ENCODE results near the gene SBNO2. TPM values are rescaled to one million over a fixed set of nuclear protein-coding genes. Genes with fewer than 3 reads are reported as not detected.

Gene SBNO2
- total RNA-seq, 2 donors from 2014 or later: 55.4 to 182 TPM

DNA sequence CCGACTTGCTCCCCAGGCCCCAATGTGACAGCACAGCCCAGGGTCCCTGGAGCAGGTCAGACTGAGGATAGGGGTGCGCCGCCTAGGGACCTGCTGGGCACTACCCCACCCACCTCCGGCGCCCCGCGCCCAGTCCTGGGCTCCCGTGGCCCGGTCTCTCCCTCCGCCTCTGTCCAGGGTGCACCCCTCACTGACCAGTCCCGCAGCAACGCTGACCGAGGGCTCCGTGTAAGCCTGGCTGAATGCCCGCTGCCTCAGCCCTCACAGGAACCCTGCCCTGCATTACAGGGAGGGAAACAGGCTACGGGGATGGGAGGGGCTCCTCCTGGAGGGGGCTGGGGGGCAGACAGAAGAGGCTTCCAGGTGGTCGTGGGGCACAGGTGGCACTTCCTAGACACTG is 38.6 kb downstream of the SBNO2 start:
- no peak for ATAC-seq (ENCODE audit: insufficient number of reproducible peaks, low FRiP score, low read depth)
- no peak for DNase-seq (ENCODE audit: low spot score)
- no peak for TF ChIP-seq CTCF (IDR thresholded peaks at IDR 0.05)
- Histone ChIP-seq H3K4me1 (ENCODE audit: control insufficient read depth in 1 of 2, low read depth in 2 of 2) (peaks cover 30 to 31% of the 10 kb centered on the region in 2 donors), H3K27ac (peak overlapping the region; percentile 25 to 38), H3K36me3 (peaks cover 2% of the 10 kb centered on the region), H3K4me3 (no peak overlapping the region), H3K9me3 (no peaks in the 10 kb centered on the region), H3K27me3 (replicated peaks; ENCODE audit: insufficient read depth) (no peaks in the 10 kb centered on the region)

DNA sequence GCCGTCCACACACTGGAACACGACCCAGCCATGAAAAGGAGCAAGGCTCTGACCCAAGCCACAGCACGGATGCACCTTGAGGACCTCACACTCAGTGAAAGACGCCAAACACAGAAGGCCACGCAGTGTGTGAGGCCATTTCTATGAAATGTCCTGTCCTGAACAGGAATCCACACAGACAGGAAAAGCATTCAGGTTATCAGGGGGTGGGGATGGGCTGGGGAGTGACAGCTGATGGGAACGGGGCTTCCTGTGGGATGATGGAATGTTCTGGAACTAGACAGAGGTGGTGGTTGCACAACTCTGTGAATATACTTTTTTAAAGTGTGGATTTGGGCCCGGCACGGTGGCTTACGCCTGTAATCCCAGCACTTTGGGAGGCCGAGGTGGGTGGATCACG is 39.6 kb downstream of the SBNO2 start:
- H3K9me3 ChIP-seq: no peaks in the 10 kb centered on the region
- no peak overlapping the region for H3K4me3 ChIP-seq
- peaks cover 40 to 41% of the 10 kb centered on the region in 2 donors for H3K4me1 ChIP-seq (ENCODE audit: control insufficient read depth in 1 of 2, low read depth in 2 of 2)
- DNase-seq (ENCODE audit: low spot score) (no peak), ATAC-seq (ENCODE audit: insufficient number of reproducible peaks, low FRiP score, low read depth) (no peak)
- H3K27ac ChIP-seq: peak overlapping the region in 1 of 2 donors; percentile 99
- H3K36me3 ChIP-seq: peaks cover 2% of the 10 kb centered on the region
- no peak for TF ChIP-seq CTCF (IDR thresholded peaks at IDR 0.05)
- H3K27me3 ChIP-seq (replicated peaks; ENCODE audit: insufficient read depth): no peaks in the 10 kb centered on the region

GRCh38 chr19:1133471-1133929 is 40.6 kb downstream of the SBNO2 start:
- peak overlapping the region; percentile 95 for H3K4me3 ChIP-seq

GRCh38 chr19:1132552-1133383 is 41.3 kb downstream of the SBNO2 start:
- peaks cover 47 to 53% of the 10 kb centered on the region in 2 donors for H3K4me1 ChIP-seq (ENCODE audit: control insufficient read depth in 1 of 2, low read depth in 2 of 2)
- H3K9me3 ChIP-seq: no peaks in the 10 kb centered on the region
- ATAC-seq (ENCODE audit: insufficient number of reproducible peaks, low FRiP score, low read depth): no peak
- H3K4me3 ChIP-seq: peak overlapping the region; percentile 95
- DNase-seq (ENCODE audit: low spot score): no peak
- TF ChIP-seq CTCF (IDR thresholded peaks at IDR 0.05): no peak
- H3K27ac ChIP-seq: peak overlapping the region; percentile 94 to 99
- H3K27me3 ChIP-seq (replicated peaks; ENCODE audit: insufficient read depth): no peaks in the 10 kb centered on the region
- peaks cover 2% of the 10 kb centered on the region for H3K36me3 ChIP-seq

More at GRCh38 chr19:1133471-1133929, 40.6 kb downstream of the SBNO2 start:
- DNase-seq (ENCODE audit: low spot score) (no peak), ATAC-seq (ENCODE audit: insufficient number of reproducible peaks, low FRiP score, low read depth) (no peak)
- no peaks in the 10 kb centered on the region for H3K9me3 ChIP-seq
- H3K27ac ChIP-seq: peak overlapping the region; percentile 94 to 99
- TF ChIP-seq CTCF (IDR thresholded peaks at IDR 0.05): no peak
- peaks cover 47 to 48% of the 10 kb centered on the region in 2 donors for H3K4me1 ChIP-seq (ENCODE audit: control insufficient read depth in 1 of 2, low read depth in 2 of 2)
- peaks cover 2% of the 10 kb centered on the region for H3K36me3 ChIP-seq
- H3K27me3 ChIP-seq (replicated peaks; ENCODE audit: insufficient read depth): no peaks in the 10 kb centered on the region

GRCh38 chr19:1131718-1132551 is 42.1 kb downstream of the SBNO2 start:
- Histone ChIP-seq H3K27me3 (replicated peaks; ENCODE audit: insufficient read depth) (no peaks in the 10 kb centered on the region), H3K4me3 (peak overlapping the region; percentile 95), H3K36me3 (peaks cover 10% of the 10 kb centered on the region), H3K4me1 (ENCODE audit: control insufficient read depth in 1 of 2, low read depth in 2 of 2) (peaks cover 52 to 61% of the 10 kb centered on the region in 2 donors), H3K27ac (peak overlapping the region; percentile 94 to 99), H3K9me3 (no peaks in the 10 kb centered on the region)
- peak; percentile 26 for TF ChIP-seq CTCF (IDR thresholded peaks at IDR 0.05)
- peak; percentile 65 for ATAC-seq (ENCODE audit: insufficient number of reproducible peaks, low FRiP score, low read depth)
- DNase-seq (ENCODE audit: low spot score): peak; percentile 91
